Coronary artery (tissue), 2 donors: ENCODE data around the gene TBC1D2.

Experiments
- DNase-seq: peaks from one replicate; pipeline ENCODE4 v3.0.0-alpha.2; 2017; ENCODE audit warnings: low spot score
- H3K27ac ChIP-seq, 2 donors: fragments of 200-600 bp; sonication (generic); one replicate each; pipeline ENCODE4 v1.5.1; 2016 to 2019
- H3K4me3 ChIP-seq: fragments of 200-600 bp; sonication (generic); 2 replicates; pipeline ENCODE4 v1.5.1; 2016; ENCODE audit warnings: mild to moderate bottlenecking, moderate library complexity
- TF ChIP-seq, protein P1 (sequence below): fragments of 200-600 bp; sonication (generic); IDR thresholded peaks from one replicate; pipeline ENCODE4 v1.5.1; 2019; ENCODE audit warnings: antibody characterized with exemption

Gene TBC1D2

DNA sequence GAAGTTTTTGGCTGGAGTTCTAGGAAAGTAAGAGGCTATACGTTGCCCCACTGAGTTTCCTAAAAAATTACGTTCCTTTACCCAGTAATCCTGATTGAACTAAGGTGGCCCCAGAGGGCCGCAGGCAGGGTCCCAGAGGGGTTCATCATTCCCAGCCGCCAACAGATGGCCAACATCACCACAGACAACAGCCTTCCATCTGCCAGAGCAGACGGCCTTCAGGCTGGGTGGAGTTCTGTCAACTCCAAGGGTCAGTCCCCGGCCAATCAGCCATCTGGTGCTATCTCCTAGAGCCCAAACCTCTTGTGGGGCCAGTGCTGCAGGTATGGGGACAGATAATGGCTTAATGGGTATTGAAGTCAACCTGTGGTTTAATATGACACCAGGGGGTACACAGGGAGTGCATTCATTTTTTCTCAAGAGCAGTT is 30.4 kb downstream of the TBC1D2 start:
- Histone ChIP-seq H3K27ac (no peak overlapping the region), H3K4me3 (no peak overlapping the region)
- TF ChIP-seq, protein P1, sequence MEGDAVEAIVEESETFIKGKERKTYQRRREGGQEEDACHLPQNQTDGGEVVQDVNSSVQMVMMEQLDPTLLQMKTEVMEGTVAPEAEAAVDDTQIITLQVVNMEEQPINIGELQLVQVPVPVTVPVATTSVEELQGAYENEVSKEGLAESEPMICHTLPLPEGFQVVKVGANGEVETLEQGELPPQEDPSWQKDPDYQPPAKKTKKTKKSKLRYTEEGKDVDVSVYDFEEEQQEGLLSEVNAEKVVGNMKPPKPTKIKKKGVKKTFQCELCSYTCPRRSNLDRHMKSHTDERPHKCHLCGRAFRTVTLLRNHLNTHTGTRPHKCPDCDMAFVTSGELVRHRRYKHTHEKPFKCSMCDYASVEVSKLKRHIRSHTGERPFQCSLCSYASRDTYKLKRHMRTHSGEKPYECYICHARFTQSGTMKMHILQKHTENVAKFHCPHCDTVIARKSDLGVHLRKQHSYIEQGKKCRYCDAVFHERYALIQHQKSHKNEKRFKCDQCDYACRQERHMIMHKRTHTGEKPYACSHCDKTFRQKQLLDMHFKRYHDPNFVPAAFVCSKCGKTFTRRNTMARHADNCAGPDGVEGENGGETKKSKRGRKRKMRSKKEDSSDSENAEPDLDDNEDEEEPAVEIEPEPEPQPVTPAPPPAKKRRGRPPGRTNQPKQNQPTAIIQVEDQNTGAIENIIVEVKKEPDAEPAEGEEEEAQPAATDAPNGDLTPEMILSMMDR: no peak
- DNase-seq: peak; percentile 35

DNA sequence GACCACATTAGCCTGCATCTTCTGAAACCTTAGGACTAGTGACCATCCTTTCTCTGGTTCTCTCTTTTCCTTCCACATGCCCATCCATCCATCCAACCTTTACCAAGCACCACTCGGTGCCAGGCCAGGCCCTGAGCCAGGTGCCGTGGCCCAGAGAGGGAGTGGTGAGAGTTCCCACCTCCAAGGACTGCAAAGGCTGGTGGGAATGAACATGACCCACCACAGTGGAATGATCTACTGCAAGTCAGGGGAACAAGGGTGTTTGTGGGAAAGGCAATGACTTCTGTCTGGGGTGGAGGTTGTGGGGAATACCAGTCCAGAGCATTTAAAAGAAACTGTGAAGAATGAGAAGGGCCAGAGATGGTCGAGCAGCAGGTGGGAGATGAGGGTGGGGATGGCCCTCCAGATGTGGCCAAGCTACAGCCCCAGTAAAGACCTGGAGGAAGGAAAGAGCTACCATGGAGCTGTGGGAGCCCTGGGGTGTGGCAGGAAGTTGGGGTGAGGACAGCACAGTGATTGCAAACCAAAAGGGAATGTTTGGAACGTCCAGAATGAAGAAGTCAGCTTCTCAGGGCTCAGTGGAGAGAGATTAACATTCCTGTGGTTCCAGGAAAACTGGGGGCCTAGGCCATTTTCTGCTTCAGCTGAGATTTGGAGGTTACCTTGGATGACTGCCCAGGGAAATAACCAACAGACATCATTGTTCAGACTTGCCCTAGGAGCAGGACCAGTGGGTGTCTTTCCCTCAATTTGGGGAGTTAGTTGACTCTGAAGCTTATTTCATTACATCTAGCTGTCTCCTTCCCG is 32.4 kb downstream of the TBC1D2 start:
- Histone ChIP-seq H3K4me3 (no peak overlapping the region), H3K27ac (peak overlapping the region in 1 of 2 donors; percentile 57)
- TF ChIP-seq, protein P1: no peak
- DNase-seq: peak; percentile 65

DNA sequence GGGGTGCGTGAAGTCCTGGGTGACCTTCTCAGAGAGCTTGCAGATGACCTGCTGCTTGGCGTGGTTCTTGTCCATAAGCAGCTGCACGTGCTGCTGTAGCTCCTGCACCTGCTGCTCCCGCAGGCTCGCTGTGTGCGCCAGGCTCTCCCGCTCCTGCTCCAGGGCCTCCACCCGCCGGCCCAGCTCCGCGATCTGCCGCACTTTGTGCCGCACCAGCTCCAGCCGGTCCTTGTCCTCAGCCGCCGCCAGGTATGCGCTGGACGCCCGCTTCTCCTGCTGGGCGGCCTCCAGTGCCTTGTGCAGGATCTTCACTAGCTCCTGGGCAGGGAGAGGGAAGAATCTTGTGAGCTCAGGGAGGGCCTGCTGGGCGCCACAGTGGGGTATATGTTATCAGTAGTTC is 34.5 kb downstream of the TBC1D2 start:
- Histone ChIP-seq H3K4me3 (no peak overlapping the region), H3K27ac (no peak overlapping the region)
- TF ChIP-seq, protein P1: no peak
- DNase-seq: no peak

DNA sequence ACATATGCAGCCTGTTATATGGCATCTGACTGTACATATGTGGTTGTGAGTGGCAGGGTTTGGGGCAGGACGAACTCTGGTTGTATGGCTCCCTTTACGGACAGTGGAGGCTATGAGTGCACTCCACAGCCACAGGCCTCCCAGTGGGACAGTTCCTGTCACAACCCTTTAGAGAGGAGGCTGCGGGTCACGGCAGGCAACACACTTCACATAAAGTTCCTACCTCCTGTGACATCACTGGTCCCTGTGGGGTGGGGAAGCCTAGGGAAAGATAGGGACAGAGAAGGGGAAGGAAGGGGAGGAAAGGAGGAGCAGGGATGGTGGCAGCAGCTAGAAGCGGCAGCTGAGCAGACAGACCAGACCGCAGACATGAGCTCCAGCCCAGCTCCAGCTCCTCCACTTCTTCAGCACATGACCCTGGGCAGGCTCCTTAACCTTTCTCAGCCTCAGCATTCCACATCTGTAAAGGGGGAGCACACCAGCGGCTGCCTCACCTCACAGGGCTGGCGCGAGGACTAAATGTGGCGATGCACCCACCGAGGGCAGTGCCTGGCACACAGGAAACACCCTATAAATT is 35.6 kb downstream of the TBC1D2 start:
- no peak overlapping the region for H3K27ac ChIP-seq
- no peak for DNase-seq
- TF ChIP-seq, protein P1: no peak
- no peak overlapping the region for H3K4me3 ChIP-seq

DNA sequence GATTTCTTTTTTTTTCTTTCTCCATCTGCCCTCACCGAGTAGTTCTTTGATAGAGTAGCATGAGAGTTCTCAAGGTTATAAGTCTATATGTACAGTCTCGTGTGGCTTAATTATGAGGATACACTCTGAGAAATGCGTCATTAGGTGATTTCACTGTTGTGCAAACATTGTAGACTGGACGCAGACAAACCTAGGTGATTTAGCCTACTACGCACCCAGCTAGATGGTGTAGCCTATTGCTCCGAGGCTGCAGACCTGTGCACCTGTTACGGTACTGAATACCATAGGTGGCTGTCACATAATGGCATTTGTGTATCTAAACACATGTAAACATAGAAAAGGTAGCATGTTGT is 36.1 kb downstream of the TBC1D2 start:
- TF ChIP-seq, protein P1: no peak
- DNase-seq: no peak
- no peak overlapping the region for H3K4me3 ChIP-seq
- no peak overlapping the region for H3K27ac ChIP-seq

DNA sequence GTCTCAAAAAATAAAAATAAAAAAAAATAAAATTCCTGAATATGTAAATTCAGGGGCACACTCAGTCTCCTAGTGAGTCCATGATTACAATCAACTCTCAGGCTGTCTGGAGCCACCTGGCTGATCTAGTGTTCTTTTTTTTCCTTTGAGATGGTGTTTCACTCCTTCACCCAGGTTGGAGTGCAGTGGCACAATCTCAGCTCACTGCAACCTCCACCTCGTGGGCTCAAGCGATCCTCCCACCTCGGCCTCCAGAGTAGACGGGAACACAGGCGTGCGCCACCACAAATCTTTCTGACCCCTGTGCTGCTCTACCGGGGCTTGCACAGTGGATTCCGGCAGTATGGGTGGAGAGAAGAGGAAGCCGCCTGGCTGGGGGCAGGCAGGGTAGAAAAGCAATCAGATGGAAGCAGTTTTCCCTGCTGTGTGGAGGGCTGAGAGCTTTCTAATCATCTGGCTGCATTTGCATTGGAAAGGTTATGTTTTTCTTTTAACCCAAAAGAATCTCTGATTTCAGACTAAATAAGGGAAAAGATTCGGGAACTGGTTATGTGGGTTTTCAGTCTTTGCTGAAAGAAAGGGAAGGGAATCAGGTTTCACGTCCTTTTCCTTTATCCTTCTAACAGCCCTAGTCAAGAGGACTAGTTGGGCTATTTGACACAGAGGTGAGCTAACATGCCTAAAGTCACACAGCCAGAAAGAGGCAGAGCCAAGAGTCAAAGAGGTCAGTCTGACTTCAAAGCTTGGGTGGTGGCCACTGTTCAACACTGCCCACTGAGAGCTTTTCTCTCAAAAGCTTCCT is 36.7 kb downstream of the TBC1D2 start:
- no peak overlapping the region for H3K27ac ChIP-seq
- TF ChIP-seq, protein P1: no peak
- no peak for DNase-seq
- H3K4me3 ChIP-seq: no peak overlapping the region
